ENCODE measurements around the gene SBNO1.
A peak's percentile ranks its signal among the peaks of the same experiment; 100 is the strongest.

The SBNO1 gene

DNA sequence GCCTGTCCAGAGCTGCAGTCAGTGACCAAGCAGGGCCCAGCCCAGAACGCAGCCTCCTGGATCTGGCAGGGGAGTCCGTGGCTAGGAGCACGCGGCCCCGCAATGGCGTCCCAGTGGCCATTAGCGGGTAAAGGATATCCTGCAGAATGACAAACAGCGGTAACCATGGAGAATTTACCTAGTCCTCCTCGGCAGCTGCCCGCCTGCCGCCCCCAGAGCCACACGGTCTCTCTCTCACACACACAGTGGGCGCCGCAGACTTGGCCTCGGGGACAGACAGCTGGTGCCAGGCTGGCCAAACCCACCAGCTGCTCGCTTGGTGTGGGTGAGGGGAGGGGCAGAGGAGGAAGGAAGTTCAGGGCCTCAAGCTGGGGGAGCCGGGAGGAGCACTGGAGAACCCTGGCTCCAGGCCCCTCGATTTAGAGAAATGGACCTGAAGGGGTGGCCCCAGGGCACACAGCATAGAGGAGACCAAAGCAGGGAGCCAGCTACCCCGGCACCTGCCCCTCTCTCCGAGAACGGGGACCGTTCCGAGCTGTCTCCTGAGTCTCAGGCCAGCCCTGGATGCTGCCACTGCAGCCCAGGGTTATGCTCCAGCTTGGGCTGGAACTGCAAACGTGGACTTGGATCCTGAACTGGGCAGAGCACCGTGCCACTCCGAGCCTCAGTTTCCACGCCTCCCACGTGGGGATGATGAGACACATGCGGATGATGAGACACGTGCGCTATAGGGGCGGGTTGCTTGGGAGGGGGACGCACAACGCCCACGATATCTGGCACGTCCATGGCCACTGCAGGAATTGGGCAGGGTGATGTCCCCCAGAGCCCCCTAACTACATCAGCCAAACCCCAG is 96.4 kb downstream of the SBNO1 start:
- Histone ChIP-seq H3K4me1 (ENCODE audit: control insufficient read depth in 5 of 5, insufficient read depth in 5 of 5, low read length in 5 of 5) (peaks cover 4 to 43% (median 37%) of the 10 kb centered on the region in 5 donors), H3K36me3 (ENCODE audit: control insufficient read depth in 5 of 5, insufficient read depth in 5 of 5, low read length in 5 of 5) (peaks cover 0 to 35% (median 24%) of the 10 kb centered on the region in 5 donors), H3K9ac (ENCODE audit: low read length in 5 of 5) (peak overlapping the region in 4 of 5 donors; percentile 33 to 52 (median 48)), H3K4me3 (ENCODE audit: low read depth in 1 of 5, low read length in 5 of 5) (peak overlapping the region in 3 of 5 donors; percentile 19 to 73 (median 65)), H3K27me3 (ENCODE audit: control insufficient read depth in 5 of 5, insufficient read depth in 4 of 5, low read length in 5 of 5) (no peaks in the 10 kb centered on the region), H3K9me3 (ENCODE audit: control insufficient read depth in 5 of 5, low read length in 5 of 5) (no peaks in the 10 kb centered on the region), H3K27ac (ENCODE audit: low read depth, low read length) (no peak overlapping the region)

GRCh38 chr12:123267335-123267920 is 97.2 kb downstream of the SBNO1 start:
- Histone ChIP-seq H3K36me3 (ENCODE audit: control insufficient read depth in 5 of 5, insufficient read depth in 5 of 5, low read length in 5 of 5) (peaks cover 0 to 41% (median 28%) of the 10 kb centered on the region in 5 donors), H3K4me1 (ENCODE audit: control insufficient read depth in 5 of 5, insufficient read depth in 5 of 5, low read length in 5 of 5) (peaks cover 4 to 41% (median 37%) of the 10 kb centered on the region in 5 donors), H3K4me3 (ENCODE audit: low read depth in 1 of 5, low read length in 5 of 5) (peak overlapping the region in 1 of 5 donors; percentile 19), H3K27me3 (ENCODE audit: control insufficient read depth in 5 of 5, insufficient read depth in 4 of 5, low read length in 5 of 5) (no peaks in the 10 kb centered on the region), H3K27ac (ENCODE audit: low read depth, low read length) (no peak overlapping the region), H3K9me3 (ENCODE audit: control insufficient read depth in 5 of 5, low read length in 5 of 5) (no peaks in the 10 kb centered on the region), H3K9ac (ENCODE audit: low read length in 5 of 5) (peak overlapping the region in 1 of 5 donors; percentile 33)

GRCh38 chr12:123266679-123267277 is 97.9 kb downstream of the SBNO1 start:
- Histone ChIP-seq H3K27ac (ENCODE audit: low read depth, low read length) (no peak overlapping the region), H3K9ac (ENCODE audit: low read length in 5 of 5) (no peak overlapping the region), H3K4me1 (ENCODE audit: control insufficient read depth in 5 of 5, insufficient read depth in 5 of 5, low read length in 5 of 5) (peaks cover 4 to 35% (median 32%) of the 10 kb centered on the region in 5 donors), H3K4me3 (ENCODE audit: low read depth in 1 of 5, low read length in 5 of 5) (no peak overlapping the region), H3K27me3 (ENCODE audit: control insufficient read depth in 5 of 5, insufficient read depth in 4 of 5, low read length in 5 of 5) (no peaks in the 10 kb centered on the region), H3K9me3 (ENCODE audit: control insufficient read depth in 5 of 5, low read length in 5 of 5) (no peaks in the 10 kb centered on the region), H3K36me3 (ENCODE audit: control insufficient read depth in 5 of 5, insufficient read depth in 5 of 5, low read length in 5 of 5) (peaks cover 0 to 47% (median 35%) of the 10 kb centered on the region in 5 donors)

DNA sequence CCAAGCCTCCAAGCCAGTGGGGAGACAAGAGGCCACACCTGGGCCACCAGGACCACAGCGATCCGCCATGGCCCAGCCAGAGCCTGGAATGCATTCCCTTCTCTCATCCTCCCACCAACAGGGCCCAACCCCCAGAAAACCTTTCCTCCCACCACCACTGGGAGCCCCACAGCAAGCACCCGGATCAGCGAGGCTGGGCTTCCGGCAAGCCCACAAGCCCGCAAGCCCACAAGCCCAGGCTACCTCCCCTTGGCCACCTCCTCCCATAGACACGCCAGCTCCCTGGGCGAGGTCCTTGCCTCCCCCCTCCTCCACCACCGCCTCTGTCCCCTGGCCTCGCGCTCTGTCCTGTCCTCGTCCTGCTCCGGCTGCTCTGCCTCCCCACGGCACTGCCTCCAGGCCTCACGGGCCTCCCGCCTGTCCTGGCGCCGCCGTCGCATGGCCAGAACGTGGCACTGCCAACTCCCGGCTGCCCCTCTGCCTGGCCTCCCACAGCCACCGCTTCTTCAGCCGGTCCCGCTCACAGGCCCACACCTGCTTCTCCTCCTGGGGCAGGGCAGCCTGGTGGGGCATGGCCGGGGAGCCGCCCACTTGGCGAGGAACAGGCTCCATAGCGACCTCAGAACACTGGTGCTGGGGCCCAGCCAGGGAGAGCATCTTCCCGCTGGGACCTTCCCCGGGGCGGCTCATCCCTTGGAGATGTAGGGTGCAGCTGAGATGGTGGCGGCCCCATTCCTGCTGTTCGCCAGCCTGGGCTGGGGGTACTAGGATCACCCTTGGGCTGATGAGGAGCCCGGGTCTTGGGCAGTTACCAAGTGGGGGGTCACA is 98.6 kb downstream of the SBNO1 start:
- no peaks in the 10 kb centered on the region for H3K27me3 ChIP-seq (ENCODE audit: control insufficient read depth in 5 of 5, insufficient read depth in 4 of 5, low read length in 5 of 5)
- no peak overlapping the region for H3K27ac ChIP-seq (ENCODE audit: low read depth, low read length)
- no peak overlapping the region for H3K4me3 ChIP-seq (ENCODE audit: low read depth in 1 of 5, low read length in 5 of 5)
- no peaks in the 10 kb centered on the region for H3K9me3 ChIP-seq (ENCODE audit: control insufficient read depth in 5 of 5, low read length in 5 of 5)
- no peak overlapping the region for H3K9ac ChIP-seq (ENCODE audit: low read length in 5 of 5)
- peaks cover 4 to 35% (median 32%) of the 10 kb centered on the region in 5 donors for H3K4me1 ChIP-seq (ENCODE audit: control insufficient read depth in 5 of 5, insufficient read depth in 5 of 5, low read length in 5 of 5)
- peaks cover 0 to 54% (median 42%) of the 10 kb centered on the region in 5 donors for H3K36me3 ChIP-seq (ENCODE audit: control insufficient read depth in 5 of 5, insufficient read depth in 5 of 5, low read length in 5 of 5)

DNA sequence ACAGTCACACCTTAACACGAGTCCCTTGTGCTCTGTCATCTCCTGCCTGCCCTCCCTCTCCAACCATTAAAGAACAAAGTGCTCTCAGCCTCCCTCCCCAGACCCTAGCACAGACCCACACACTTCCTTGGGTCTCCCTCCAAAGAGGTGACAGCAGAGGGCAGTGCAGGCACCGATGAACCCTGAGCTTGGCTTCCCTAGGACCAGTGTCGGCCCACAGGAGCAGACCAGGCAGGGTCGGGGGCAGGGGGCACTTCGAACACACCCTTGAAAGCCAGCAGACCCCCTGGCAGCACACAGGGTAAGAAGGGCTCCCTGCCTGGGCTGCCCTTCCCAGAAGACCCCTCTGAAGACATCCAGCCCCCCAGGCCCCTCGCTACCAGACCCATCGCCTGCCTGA is 100.0 kb downstream of the SBNO1 start:
- peaks cover 4 to 24% (median 20%) of the 10 kb centered on the region in 5 donors for H3K4me1 ChIP-seq (ENCODE audit: control insufficient read depth in 5 of 5, insufficient read depth in 5 of 5, low read length in 5 of 5)
- H3K36me3 ChIP-seq (ENCODE audit: control insufficient read depth in 5 of 5, insufficient read depth in 5 of 5, low read length in 5 of 5) = peaks cover 4 to 68% (median 49%) of the 10 kb centered on the region in 5 donors

GRCh38 chr12:123263196-123263817 is 101.3 kb downstream of the SBNO1 start:
- Histone ChIP-seq H3K27me3 (ENCODE audit: control insufficient read depth in 5 of 5, insufficient read depth in 4 of 5, low read length in 5 of 5) (no peaks in the 10 kb centered on the region), H3K4me1 (ENCODE audit: control insufficient read depth in 5 of 5, insufficient read depth in 5 of 5, low read length in 5 of 5) (peaks cover 0 to 13% (median 8%) of the 10 kb centered on the region in 5 donors), H3K27ac (ENCODE audit: low read depth, low read length) (no peak overlapping the region), H3K36me3 (ENCODE audit: control insufficient read depth in 5 of 5, insufficient read depth in 5 of 5, low read length in 5 of 5) (peaks cover 5 to 81% (median 60%) of the 10 kb centered on the region in 5 donors), H3K9ac (ENCODE audit: low read length in 5 of 5) (no peak overlapping the region), H3K9me3 (ENCODE audit: control insufficient read depth in 5 of 5, low read length in 5 of 5) (no peaks in the 10 kb centered on the region), H3K4me3 (ENCODE audit: low read depth in 1 of 5, low read length in 5 of 5) (no peak overlapping the region)

More for the DNA sequence above, 100.0 kb downstream of the SBNO1 start:
- Histone ChIP-seq H3K27me3 (ENCODE audit: control insufficient read depth in 5 of 5, insufficient read depth in 4 of 5, low read length in 5 of 5) (no peaks in the 10 kb centered on the region), H3K4me3 (ENCODE audit: low read depth in 1 of 5, low read length in 5 of 5) (no peak overlapping the region), H3K27ac (ENCODE audit: low read depth, low read length) (no peak overlapping the region), H3K9me3 (ENCODE audit: control insufficient read depth in 5 of 5, low read length in 5 of 5) (no peaks in the 10 kb centered on the region), H3K9ac (ENCODE audit: low read length in 5 of 5) (no peak overlapping the region)

DNA sequence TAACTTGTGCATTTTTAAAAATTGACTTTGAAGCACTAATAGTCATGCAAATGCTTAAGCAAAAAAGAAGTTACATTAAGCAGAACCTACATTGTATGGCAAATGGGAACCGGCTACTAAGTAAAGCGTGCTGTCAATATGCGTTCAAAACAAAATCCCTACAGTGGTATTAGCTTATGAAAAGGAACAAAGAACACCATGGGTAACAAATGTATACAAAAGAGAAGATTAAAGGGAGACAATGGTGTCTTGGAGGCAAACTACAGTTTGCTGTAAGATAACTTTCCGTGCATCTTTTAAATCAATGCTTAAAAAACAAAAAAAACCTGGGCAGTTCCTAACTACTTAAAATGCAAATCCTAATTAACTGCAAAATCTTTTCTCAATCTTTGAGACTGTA is 103.5 kb downstream of the SBNO1 start:
- peaks cover 7 to 87% (median 64%) of the 10 kb centered on the region in 5 donors for H3K36me3 ChIP-seq (ENCODE audit: control insufficient read depth in 5 of 5, insufficient read depth in 5 of 5, low read length in 5 of 5)
- H3K9ac ChIP-seq (ENCODE audit: low read length in 5 of 5) = no peak overlapping the region
- no peak overlapping the region for H3K4me3 ChIP-seq (ENCODE audit: low read depth in 1 of 5, low read length in 5 of 5)
- H3K9me3 ChIP-seq (ENCODE audit: control insufficient read depth in 5 of 5, low read length in 5 of 5) = no peaks in the 10 kb centered on the region
- no peaks in the 10 kb centered on the region for H3K27me3 ChIP-seq (ENCODE audit: control insufficient read depth in 5 of 5, insufficient read depth in 4 of 5, low read length in 5 of 5)
- H3K27ac ChIP-seq (ENCODE audit: low read depth, low read length) = no peak overlapping the region
- peaks cover 0 to 5% (median 0%) of the 10 kb centered on the region in 5 donors for H3K4me1 ChIP-seq (ENCODE audit: control insufficient read depth in 5 of 5, insufficient read depth in 5 of 5, low read length in 5 of 5)

DNA sequence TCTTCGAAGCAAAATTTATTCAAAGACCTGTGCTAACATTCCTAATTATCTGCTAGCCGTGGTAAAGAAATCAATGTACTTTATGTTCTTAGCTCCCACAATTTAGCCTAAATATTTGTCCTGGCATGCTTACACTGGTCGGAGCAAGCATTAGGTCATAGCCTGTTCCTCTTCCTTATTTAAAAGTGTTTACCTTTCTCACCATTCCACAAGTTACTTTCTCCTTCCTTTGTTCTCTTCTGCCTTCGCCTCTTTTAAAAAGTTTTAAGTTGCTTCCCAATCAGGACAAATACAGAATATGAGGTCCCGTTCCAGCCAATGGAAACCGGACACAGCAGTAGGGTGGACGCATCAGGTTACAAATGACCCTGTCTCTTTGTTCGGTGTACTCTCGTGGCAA is 104.6 kb downstream of the SBNO1 start:
- Histone ChIP-seq H3K27ac (ENCODE audit: low read depth, low read length) (no peak overlapping the region), H3K9me3 (ENCODE audit: control insufficient read depth in 5 of 5, low read length in 5 of 5) (no peaks in the 10 kb centered on the region), H3K36me3 (ENCODE audit: control insufficient read depth in 5 of 5, insufficient read depth in 5 of 5, low read length in 5 of 5) (peaks cover 9 to 86% (median 63%) of the 10 kb centered on the region in 5 donors), H3K27me3 (ENCODE audit: control insufficient read depth in 5 of 5, insufficient read depth in 4 of 5, low read length in 5 of 5) (no peaks in the 10 kb centered on the region), H3K4me3 (ENCODE audit: low read depth in 1 of 5, low read length in 5 of 5) (no peak overlapping the region), H3K9ac (ENCODE audit: low read length in 5 of 5) (no peak overlapping the region), H3K4me1 (ENCODE audit: control insufficient read depth in 5 of 5, insufficient read depth in 5 of 5, low read length in 5 of 5) (peaks cover 0 to 5% (median 0%) of the 10 kb centered on the region in 5 donors)

GRCh38 chr12:123258593-123258992 is 106.1 kb downstream of the SBNO1 start:
- Histone ChIP-seq H3K9ac (ENCODE audit: low read length in 5 of 5) (no peak overlapping the region), H3K27me3 (ENCODE audit: control insufficient read depth in 5 of 5, insufficient read depth in 4 of 5, low read length in 5 of 5) (no peaks in the 10 kb centered on the region), H3K4me1 (ENCODE audit: control insufficient read depth in 5 of 5, insufficient read depth in 5 of 5, low read length in 5 of 5) (peaks cover 0 to 13% (median 4%) of the 10 kb centered on the region in 5 donors), H3K36me3 (ENCODE audit: control insufficient read depth in 5 of 5, insufficient read depth in 5 of 5, low read length in 5 of 5) (peaks cover 9 to 89% (median 67%) of the 10 kb centered on the region in 5 donors), H3K4me3 (ENCODE audit: low read depth in 1 of 5, low read length in 5 of 5) (no peak overlapping the region), H3K9me3 (ENCODE audit: control insufficient read depth in 5 of 5, low read length in 5 of 5) (no peaks in the 10 kb centered on the region), H3K27ac (ENCODE audit: low read depth, low read length) (no peak overlapping the region)

All from subcutaneous abdominal adipose tissue (tissue), 5 donors.